ENCODE data around the gene LGR6.
A peak's percentile ranks its signal among the peaks of the same experiment; 100 is the strongest.
"Not testable (repeated sequence)": the region's sequence is repeated elsewhere in the genome, so short reads cannot be mapped to it uniquely, and the experiment has no call there.

LGR6 gene

GRCh38 chr1:202343652-202344349 lies 150.2 kb downstream of the LGR6 start:
- peak in 1 of 14 donors; percentile 3 for DNase-seq

GRCh38 chr1:202348005-202348508 lies 154.5 kb downstream of the LGR6 start:
- DNase-seq: no peak

- peak; percentile 80 to 100 (median 96) for DNase-seq
Measured at GRCh38 chr1:202348509-202349205, 155.1 kb downstream of the LGR6 start, which contains the start of gene PPP1R12B. Gene PPP1R12B, plus strand, starts transcription at chr1:202348699. Its CDS starts 153 bp downstream, at chr1:202348852.

GRCh38 chr1:202349206-202349928 lies 155.8 kb downstream of the LGR6 start:
- peak in 5 of 14 donors; percentile 16 to 63 (median 48) for DNase-seq

- DNase-seq: no peak
Measured at GRCh38 chr1:202351725-202352124, 158.1 kb downstream of the LGR6 start.

- not testable (repeated sequence) for DNase-seq
Measured at GRCh38 chr1:202352583-202353197, 159.1 kb downstream of the LGR6 start.

GRCh38 chr1:202355944-202356553 lies 162.4 kb downstream of the LGR6 start:
- no peak for DNase-seq

- no peak for DNase-seq
Measured at GRCh38 chr1:202357506-202357905, 163.9 kb downstream of the LGR6 start.

GRCh38 chr1:202361224-202361623 lies 167.6 kb downstream of the LGR6 start:
- no peak for DNase-seq

GRCh38 chr1:202361701-202362100 lies 168.1 kb downstream of the LGR6 start:
- DNase-seq: peak in 1 of 14 donors; percentile 14

- peak in 1 of 14 donors; percentile 24 for DNase-seq
Measured at GRCh38 chr1:202362212-202362611, 168.6 kb downstream of the LGR6 start.

GRCh38 chr1:202365092-202365815 lies 171.7 kb downstream of the LGR6 start:
- DNase-seq: no peak

- no peak for DNase-seq
Measured at GRCh38 chr1:202367271-202367670, 173.7 kb downstream of the LGR6 start.
